Fibroblast of mammary gland (primary cell): ENCODE data around the gene ATPAF1.
"Not testable (repeated sequence)": the region's sequence is repeated elsewhere in the genome, so short reads cannot be mapped to it uniquely, and the experiment has no call there.

Experiments
- DNase-seq: peaks from one replicate; pipeline ENCODE4 v3.0.0-alpha.2; 2010; ENCODE audit warnings: low read depth
- H3K4me3 ChIP-seq: 2 replicates; pipeline ENCODE4 v1.5.1; 2011; ENCODE audit warnings: low read depth, mild to moderate bottlenecking, low read length, moderate library complexity; ENCODE audit not compliant: control insufficient read depth
- TF ChIP-seq, protein P1 (sequence below): conservative IDR thresholded peaks from 2 replicates; pipeline ENCODE4 v1.5.1; 2011; ENCODE audit warnings: low read depth, low read length, inconsistent platforms; ENCODE audit not compliant: control insufficient read depth, insufficient read depth

ATPAF1 gene

DNA sequence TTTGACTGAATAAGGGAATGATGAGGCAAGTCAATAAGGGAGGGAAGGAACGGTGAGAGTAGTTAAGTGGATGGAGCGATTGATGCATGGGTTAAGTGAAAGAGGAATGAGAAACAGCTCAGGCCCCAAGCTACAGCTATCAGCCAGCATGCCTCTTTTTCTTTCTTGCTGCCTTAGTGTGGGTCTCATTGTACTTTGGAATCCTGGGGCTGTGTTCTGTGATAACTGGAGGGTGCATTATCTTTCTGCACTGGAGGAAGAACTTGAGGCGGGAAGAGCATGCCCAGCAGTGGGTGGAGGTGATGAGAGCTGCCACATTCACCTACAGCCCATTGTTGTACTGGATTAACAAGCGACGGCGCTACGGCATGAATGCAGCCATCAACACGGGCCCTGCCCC, 4.5 kb upstream of the ATPAF1 start:
- TF ChIP-seq, protein P1, sequence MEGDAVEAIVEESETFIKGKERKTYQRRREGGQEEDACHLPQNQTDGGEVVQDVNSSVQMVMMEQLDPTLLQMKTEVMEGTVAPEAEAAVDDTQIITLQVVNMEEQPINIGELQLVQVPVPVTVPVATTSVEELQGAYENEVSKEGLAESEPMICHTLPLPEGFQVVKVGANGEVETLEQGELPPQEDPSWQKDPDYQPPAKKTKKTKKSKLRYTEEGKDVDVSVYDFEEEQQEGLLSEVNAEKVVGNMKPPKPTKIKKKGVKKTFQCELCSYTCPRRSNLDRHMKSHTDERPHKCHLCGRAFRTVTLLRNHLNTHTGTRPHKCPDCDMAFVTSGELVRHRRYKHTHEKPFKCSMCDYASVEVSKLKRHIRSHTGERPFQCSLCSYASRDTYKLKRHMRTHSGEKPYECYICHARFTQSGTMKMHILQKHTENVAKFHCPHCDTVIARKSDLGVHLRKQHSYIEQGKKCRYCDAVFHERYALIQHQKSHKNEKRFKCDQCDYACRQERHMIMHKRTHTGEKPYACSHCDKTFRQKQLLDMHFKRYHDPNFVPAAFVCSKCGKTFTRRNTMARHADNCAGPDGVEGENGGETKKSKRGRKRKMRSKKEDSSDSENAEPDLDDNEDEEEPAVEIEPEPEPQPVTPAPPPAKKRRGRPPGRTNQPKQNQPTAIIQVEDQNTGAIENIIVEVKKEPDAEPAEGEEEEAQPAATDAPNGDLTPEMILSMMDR: no peak
- H3K4me3 ChIP-seq: no peak overlapping the region
- no peak for DNase-seq

DNA sequence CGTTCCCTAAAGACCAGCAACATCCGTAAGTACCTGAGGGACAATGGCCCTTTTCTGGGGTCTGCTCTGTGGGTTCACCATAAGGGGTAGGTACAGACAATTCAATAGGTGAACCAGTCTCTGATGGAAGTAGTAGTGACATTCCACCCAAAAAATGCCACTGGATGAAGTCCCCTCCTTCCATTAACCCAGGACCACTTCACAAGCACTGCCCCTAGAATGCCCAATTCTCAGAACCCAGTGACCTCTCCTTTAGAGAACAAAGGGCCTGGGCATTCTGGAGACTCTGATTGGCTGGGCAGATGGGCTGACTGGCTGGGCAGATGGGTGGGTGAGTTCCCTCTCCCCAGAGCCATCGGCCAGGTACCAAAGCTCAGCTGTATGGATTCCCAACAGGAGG, 3.4 kb upstream of the ATPAF1 start, which contains the start of gene TEX38:
Gene TEX38 (plus strand): TSS at position 301 of the 400 bp plus-strand sequence. CDS start 81 bp downstream, at position 382.
- TF ChIP-seq, protein P1: no peak
- DNase-seq: no peak
- no peak within 1 kb of the TSS for H3K4me3 ChIP-seq

DNA sequence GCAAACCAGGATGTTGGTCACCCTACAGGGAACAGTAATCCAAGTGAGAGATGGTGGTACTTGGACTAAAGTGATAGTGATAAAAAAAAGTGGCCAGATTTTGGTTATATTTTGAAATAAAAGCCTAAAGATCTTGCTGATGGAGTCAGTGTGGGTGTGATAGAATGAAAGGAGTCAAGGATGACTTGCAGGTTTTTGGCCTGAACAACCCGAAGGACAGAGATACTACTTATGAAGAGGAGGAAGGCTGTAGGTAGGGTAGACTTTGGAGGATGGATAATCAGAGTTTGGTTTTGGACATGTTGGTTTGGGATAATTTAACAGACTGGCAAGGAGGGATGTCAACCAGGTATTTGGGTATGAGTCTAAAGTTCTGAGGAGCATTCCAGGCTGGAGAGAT, 2.0 kb upstream of the ATPAF1 start:
- no peak for DNase-seq
- H3K4me3 ChIP-seq: no peak overlapping the region
- TF ChIP-seq, protein P1: no peak

DNA sequence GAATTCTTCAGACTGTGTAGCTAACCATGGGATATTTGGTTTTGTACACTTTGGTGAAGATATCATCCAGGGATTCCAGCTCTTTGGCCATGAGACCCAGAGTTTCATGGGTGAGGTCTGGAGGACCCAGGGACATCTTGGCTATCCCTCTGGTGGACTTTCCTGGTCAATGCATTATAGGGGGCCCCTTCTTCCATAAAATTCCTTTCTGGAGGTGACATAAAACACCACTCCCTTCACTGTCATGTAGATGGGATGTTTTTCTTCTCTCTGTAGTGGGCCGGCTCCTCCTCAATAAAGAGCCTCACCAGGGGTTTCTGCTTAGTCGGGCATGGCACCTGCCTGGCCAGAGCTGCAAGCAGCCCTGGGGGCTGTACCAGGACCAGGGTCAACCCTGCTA, 2.2 kb downstream of the ATPAF1 start:
- TF ChIP-seq, protein P1: no peak
- H3K4me3 ChIP-seq: no peak overlapping the region
- DNase-seq: no peak

DNA sequence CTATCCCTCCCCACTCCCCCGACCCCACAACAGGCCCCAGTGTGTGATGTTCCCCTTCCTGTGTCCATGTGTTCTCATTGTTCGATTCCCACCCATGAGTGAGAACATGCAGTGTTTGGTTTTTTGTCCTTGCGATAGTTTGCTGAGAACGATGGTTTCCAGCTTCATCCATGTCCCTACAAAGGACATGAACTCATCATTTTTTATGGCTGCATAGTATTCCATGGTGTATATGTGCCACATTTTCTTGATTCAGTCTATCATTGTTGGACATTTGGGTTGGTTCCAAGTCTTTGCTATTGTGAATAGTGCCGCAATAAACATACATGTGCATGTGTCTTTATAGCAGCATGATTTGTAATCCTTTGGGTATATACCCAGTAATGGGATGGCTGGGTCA, 5.2 kb downstream of the ATPAF1 start:
- H3K4me3 ChIP-seq, DNase-seq: not testable (repeated sequence)

DNA sequence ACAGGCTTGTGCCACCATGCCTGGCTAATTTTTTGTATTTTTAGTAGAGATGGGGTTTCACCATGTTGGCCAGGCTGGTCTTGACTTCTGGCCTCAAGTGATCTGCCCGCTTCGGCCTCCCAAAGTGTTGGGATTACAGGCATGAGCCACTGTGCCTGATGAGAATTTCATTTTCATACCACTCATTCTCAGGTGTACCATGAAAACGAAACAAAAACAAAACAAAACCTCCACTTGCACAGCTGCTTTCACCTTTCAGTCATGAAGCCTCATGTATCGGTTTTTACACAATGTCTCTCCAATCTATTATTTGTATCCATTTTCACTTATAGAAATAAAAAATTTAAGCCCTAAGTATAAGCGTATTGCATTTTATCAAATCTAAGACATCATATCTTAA, 8.0 kb downstream of the ATPAF1 start:
- not testable (repeated sequence) for DNase-seq, H3K4me3 ChIP-seq

DNA sequence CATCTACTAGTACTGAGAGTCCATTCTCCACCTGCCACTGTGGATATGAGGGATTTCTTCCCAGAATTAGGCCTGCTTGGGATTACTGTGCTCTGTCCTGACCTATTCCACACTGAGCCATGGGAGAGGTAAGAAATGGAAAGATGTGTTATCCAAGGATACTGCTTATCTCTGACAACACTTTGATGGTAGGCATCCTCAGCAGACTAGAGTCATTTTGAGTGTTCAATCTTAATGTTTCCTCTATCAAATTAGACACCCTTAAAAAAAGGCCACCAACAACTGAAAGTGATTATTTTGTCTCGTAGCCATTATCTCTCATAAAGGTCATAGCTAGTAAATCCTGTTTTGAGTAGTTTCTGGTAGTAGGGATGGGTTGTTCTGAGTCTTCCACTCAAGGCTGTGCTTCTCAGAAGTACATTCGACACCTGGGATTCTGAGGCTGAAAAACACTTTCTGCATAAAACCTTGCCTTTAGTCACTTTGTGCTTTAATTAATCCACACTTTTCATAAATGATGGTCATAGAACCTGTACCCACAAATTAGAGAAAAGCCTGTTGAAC, 8.8 kb downstream of the ATPAF1 start:
- no peak overlapping the region for H3K4me3 ChIP-seq
- TF ChIP-seq, protein P1: no peak
- no peak for DNase-seq

DNA sequence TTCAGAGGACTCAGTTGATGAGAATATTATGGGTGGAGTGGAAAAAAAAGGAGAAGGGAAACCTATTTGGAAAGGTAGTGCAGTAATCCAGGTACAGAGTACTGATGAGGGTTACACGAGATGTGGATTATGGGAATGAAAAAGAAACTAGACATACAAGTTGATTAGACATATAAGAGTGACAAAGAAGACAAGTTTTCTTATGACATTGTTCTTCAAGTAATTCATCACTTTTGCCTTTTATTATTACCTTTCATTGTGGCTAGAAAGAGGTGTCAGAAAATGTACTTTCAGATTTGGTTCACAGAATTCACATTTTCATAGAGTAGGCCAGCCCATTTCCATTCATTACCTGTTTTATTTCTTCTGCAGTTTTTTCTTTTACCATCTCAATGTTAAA, 10.4 kb downstream of the ATPAF1 start:
- TF ChIP-seq, protein P1: no peak
- no peak overlapping the region for H3K4me3 ChIP-seq
- DNase-seq: no peak
